ENCODE measurements around the gene VSIG10L2. TPM values are rescaled to one million over a fixed set of nuclear protein-coding genes. Genes with fewer than 3 reads are reported as not detected.

VSIG10L2 gene
- total RNA-seq, 1 experiment from 2014 or later, result not detected

Other genes starting within 250 kb of the VSIG10L2 start
- gene PATE1, start 199.8 kb upstream of the VSIG10L2 start, total RNA-seq (2014; rRNA removed; shearing (Covaris generic)), result not detected in 2 replicates
- gene PATE2, start 167.2 kb upstream of the VSIG10L2 start, total RNA-seq (2014; rRNA removed; shearing (Covaris generic)), result not detected in 2 replicates
- gene PATE3, start 157.9 kb upstream of the VSIG10L2 start, total RNA-seq (2014; rRNA removed; shearing (Covaris generic)), result not detected in 2 replicates
- gene PATE4, start 112.7 kb upstream of the VSIG10L2 start, total RNA-seq (2014; rRNA removed; shearing (Covaris generic)), result not detected in 2 replicates
- gene HYLS1, start 58.4 kb upstream of the VSIG10L2 start, total RNA-seq (2014; rRNA removed; shearing (Covaris generic)), result 7.1 and 7.7 TPM in 2 replicates
- 18.6 and 30.0 TPM in 2 replicates for gene PUS3, start 42.8 kb upstream of the VSIG10L2 start, total RNA-seq (2014; rRNA removed; shearing (Covaris generic))
- not detected in 2 replicates for gene DDX25, start 41.5 kb upstream of the VSIG10L2 start, total RNA-seq (2014; rRNA removed; shearing (Covaris generic))
- gene CDON, start 116.8 kb downstream of the VSIG10L2 start, total RNA-seq (2014; rRNA removed; shearing (Covaris generic)), result 8.1 and 24.2 TPM in 2 replicates

Data from M059J (cell line).